ENCODE results near the gene EYA3.

EYA3 gene

GRCh38 chr1:27935721-27936120 is 152.7 kb downstream of the EYA3 start:
- DNase-seq = no peak

GRCh38 chr1:27934818-27935549 is 153.4 kb downstream of the EYA3 start, which contains the start of gene SMPDL3B:
Gene SMPDL3B, plus strand, starts transcription at chr1:27935000. Its CDS starts 184 bp downstream, at chr1:27935184.
- DNase-seq = peak; percentile 58

- DNase-seq = no peak
Measured at GRCh38 chr1:27931759-27932158, 156.7 kb downstream of the EYA3 start.

- no peak for DNase-seq
Measured at GRCh38 chr1:27931184-27931583, 157.2 kb downstream of the EYA3 start.

GRCh38 chr1:27928216-27928954 is 160.0 kb downstream of the EYA3 start:
- no peak for DNase-seq

- no peak for DNase-seq
Measured at GRCh38 chr1:27922272-27922671, 166.1 kb downstream of the EYA3 start.
